Sigmoid colon (tissue), 3 donors: ENCODE data around the gene GYS1.

Experiments used
- POLR2A ChIP-seq, 2 donors: fragments of 450-650 bp; IDR thresholded peaks; one replicate each; pipeline ENCODE4 v1.6.1; 2016; ENCODE audit warnings: antibody characterized with exemption in 2 of 2, mild to moderate bottlenecking in 2 of 2, moderate library complexity in 2 of 2
- TF ChIP-seq, protein P1 (sequence below), 4 experiments: fragments of 450-650 bp in 3 of 4; fragments of 200-600 bp in 1 of 4; IDR thresholded peaks; one replicate each; pipeline ENCODE4 v1.5.1; 2016 to 2019; ENCODE audit warnings: antibody characterized with exemption in 4 of 4, mild to moderate bottlenecking in 3 of 4, moderate library complexity in 2 of 4

DNA sequence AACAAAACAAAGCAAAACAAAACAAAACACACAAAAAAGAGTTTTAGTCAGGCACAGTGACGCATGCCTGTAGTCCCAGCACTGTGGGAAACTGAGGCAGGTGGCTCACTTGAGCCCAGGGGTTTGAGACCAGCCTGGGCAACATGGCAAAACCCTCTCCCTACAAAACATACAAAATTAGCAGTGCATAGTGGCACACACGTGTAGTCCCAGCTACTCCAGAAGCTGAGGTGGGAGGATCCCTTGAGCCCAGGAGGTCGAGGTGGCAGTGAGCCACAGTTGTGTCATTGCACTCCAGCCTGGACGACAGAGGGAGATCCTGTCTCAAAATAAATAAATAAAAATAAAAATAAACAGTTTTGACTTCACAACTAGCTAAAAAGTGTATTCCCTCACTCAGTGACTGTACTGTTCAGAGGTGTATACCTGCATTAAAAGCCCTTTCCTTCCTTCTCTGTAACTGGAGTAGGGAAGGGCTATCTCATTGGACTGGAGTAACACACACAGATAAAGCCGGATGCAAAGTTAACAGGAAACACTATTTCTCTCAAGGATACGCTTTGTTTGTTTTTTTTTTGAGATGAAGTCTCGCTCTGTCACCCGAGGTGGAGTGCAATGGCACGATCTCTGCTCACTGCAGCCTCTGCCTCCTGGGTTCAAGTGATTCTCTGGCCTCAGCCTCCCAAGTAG is 42.1 kb downstream of the GYS1 start:
- TF ChIP-seq, protein P1, sequence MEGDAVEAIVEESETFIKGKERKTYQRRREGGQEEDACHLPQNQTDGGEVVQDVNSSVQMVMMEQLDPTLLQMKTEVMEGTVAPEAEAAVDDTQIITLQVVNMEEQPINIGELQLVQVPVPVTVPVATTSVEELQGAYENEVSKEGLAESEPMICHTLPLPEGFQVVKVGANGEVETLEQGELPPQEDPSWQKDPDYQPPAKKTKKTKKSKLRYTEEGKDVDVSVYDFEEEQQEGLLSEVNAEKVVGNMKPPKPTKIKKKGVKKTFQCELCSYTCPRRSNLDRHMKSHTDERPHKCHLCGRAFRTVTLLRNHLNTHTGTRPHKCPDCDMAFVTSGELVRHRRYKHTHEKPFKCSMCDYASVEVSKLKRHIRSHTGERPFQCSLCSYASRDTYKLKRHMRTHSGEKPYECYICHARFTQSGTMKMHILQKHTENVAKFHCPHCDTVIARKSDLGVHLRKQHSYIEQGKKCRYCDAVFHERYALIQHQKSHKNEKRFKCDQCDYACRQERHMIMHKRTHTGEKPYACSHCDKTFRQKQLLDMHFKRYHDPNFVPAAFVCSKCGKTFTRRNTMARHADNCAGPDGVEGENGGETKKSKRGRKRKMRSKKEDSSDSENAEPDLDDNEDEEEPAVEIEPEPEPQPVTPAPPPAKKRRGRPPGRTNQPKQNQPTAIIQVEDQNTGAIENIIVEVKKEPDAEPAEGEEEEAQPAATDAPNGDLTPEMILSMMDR (IDR thresholded peaks at IDR 0.05), result no peak
- no peak for TF ChIP-seq POLR2A (IDR thresholded peaks at IDR 0.05)
